ENCODE measurements around the gene CDH23. TPM values are rescaled to one million over a fixed set of nuclear protein-coding genes. Genes with fewer than 3 reads are reported as not detected.

Gene CDH23
- total and polyA plus RNA-seq, 9 of the 15 experiments (the other 6 are each of a cell fraction or from before 2014, with no cell fraction given) = 0.18 to 1.2 (median 0.47) TPM

DNA sequence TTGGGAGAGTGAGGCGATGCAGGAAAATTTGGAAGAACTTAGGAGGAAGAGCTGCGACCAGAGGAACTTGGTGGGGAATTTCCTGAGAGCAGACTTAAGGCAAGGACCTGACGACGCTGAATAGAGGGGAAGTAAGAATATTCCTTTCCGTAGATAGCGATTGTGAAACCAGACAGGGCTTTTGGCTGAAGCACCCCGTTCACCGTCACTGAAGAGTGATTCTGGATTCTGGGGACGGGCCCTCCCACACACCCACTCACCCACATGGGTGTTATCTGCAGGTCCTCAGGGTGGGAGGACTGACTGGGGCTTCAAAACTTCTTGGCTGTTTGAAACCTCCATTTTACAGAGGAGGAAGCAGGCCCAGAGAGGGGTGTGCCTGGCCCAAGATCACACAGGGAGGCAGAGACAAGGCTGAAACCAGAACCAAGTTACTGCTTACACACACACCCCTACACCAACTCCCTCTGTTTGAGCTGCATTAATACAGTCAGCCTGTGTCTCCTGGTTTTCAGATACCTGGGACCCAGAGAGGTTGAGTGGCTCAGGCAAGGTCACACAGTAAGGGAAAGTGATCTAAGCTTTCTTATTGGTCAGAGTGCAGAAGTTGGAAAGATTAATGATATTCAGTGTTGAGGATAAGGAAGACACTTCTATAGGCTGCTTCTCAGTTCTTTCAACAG, 37.2 kb upstream of the CDH23 start (continued):
- TF ChIP-seq, protein P1, sequence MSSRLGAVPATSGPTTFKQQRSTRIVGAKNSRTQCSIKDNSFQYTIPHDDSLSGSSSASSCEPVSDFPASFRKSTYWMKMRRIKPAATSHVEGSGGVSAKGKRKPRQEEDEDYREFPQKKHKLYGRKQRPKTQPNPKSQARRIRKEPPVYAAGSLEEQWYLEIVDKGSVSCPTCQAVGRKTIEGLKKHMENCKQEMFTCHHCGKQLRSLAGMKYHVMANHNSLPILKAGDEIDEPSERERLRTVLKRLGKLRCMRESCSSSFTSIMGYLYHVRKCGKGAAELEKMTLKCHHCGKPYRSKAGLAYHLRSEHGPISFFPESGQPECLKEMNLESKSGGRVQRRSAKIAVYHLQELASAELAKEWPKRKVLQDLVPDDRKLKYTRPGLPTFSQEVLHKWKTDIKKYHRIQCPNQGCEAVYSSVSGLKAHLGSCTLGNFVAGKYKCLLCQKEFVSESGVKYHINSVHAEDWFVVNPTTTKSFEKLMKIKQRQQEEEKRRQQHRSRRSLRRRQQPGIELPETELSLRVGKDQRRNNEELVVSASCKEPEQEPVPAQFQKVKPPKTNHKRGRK (tag; IDR thresholded peaks at IDR 0.05) = no peak
- TF ChIP-seq SREBF2 (CRISPR knock-in tag; IDR thresholded peaks at IDR 0.05) (no peak), ZNF3 (CRISPR knock-in tag; IDR thresholded peaks at IDR 0.05) (no peak), SMARCE1 (IDR thresholded peaks at IDR 0.05) (peak; percentile 79), ELF1 (tag; IDR thresholded peaks at IDR 0.05) (no peak), HSF4 (CRISPR knock-in tag; IDR thresholded peaks at IDR 0.05; ENCODE audit: borderline replicate concordance) (no peak), ZSCAN32 (CRISPR knock-in tag; IDR thresholded peaks at IDR 0.05) (no peak), ETV5 (CRISPR knock-in tag; IDR thresholded peaks at IDR 0.05; ENCODE audit: low read depth) (no peak), TARDBP (IDR thresholded peaks at IDR 0.05) (no peak), BACH1 (tag; IDR thresholded peaks at IDR 0.05) (no peak), ZKSCAN8 (CRISPR knock-in tag; IDR thresholded peaks at IDR 0.05) (no peak), TFAM (CRISPR knock-in tag; conservative IDR thresholded peaks at IDR 0.05) (no peak), ZNF76 (CRISPR knock-in tag; IDR thresholded peaks at IDR 0.05; ENCODE audit: borderline replicate concordance) (no peak), EP400 (IDR thresholded peaks at IDR 0.05) (no peak), MAFK (IDR thresholded peaks at IDR 0.05; ENCODE audit: low read length) (no peak; the same call in 1 of the 2 replicates), HNRNPH1 (optimal IDR thresholded peaks at IDR 0.05; ENCODE audit: low read depth, low read length) (no peak), KDM1A (IDR thresholded peaks at IDR 0.05) (peak; percentile 91 to 95), BMI1 (IDR thresholded peaks at IDR 0.05; ENCODE audit: low read length) (no peak), NR3C1 (CRISPR knock-in tag; IDR thresholded peaks at IDR 0.05) (no peak), ZNF347 (CRISPR knock-in tag; IDR thresholded peaks at IDR 0.05; ENCODE audit: low read depth) (no peak)
- TF ChIP-seq, protein P2, sequence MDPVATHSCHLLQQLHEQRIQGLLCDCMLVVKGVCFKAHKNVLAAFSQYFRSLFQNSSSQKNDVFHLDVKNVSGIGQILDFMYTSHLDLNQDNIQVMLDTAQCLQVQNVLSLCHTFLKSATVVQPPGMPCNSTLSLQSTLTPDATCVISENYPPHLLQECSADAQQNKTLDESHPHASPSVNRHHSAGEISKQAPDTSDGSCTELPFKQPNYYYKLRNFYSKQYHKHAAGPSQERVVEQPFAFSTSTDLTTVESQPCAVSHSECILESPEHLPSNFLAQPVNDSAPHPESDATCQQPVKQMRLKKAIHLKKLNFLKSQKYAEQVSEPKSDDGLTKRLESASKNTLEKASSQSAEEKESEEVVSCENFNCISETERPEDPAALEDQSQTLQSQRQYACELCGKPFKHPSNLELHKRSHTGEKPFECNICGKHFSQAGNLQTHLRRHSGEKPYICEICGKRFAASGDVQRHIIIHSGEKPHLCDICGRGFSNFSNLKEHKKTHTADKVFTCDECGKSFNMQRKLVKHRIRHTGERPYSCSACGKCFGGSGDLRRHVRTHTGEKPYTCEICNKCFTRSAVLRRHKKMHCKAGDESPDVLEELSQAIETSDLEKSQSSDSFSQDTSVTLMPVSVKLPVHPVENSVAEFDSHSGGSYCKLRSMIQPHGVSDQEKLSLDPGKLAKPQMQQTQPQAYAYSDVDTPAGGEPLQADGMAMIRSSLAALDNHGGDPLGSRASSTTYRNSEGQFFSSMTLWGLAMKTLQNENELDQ (CRISPR knock-in tag; IDR thresholded peaks at IDR 0.05; ENCODE audit: borderline replicate concordance) = no peak
